HepG2 (cell line): ENCODE results near the gene PDPK1. TPM values are rescaled to one million over a fixed set of nuclear protein-coding genes. Genes with fewer than 3 reads are reported as not detected.

Source experiments
- GATAD2A ChIP-seq: IDR thresholded peaks from 2 replicates; pipeline ENCODE4 v1.6.1; 2016
- RFXANK ChIP-seq: IDR thresholded peaks from 2 replicates; pipeline ENCODE4 v1.6.1; 2016
- SMC3 ChIP-seq: IDR thresholded peaks from 2 replicates; pipeline ENCODE4 v1.6.1; 2011; ENCODE audit warnings: low read length, improper control_type of control experiment
- XBP1 ChIP-seq: sonication (generic); formaldehyde crosslinking; IDR thresholded peaks from 2 replicates; pipeline ENCODE4 v1.5.0; 2020; ENCODE audit warnings: missing genetic modification reagents
- ZNF3 ChIP-seq: IDR thresholded peaks from 2 replicates; pipeline ENCODE4 v1.7.0; 2017; ENCODE audit warnings: inconsistent platforms
- ZNF33A ChIP-seq: sonication (generic); formaldehyde crosslinking; IDR thresholded peaks from 2 replicates; pipeline ENCODE4 v1.5.1; 2020; ENCODE audit warnings: missing genetic modification reagents, mild to moderate bottlenecking, moderate library complexity, borderline replicate concordance
- ZNF883 ChIP-seq: sonication (generic); formaldehyde crosslinking; IDR thresholded peaks from 2 replicates; pipeline ENCODE4 v1.5.1; 2020; ENCODE audit warnings: mild to moderate bottlenecking, missing genetic modification reagents; ENCODE audit errors: not compliant biosample characterization
- polyA plus RNA-seq, 8 experiments: library from polyadenylated mRNA; depleted of rRNA in 3 of 8; stranded (reverse) in 7 of 8; unstranded in 1 of 8; fragments of >200 nt; fragmentation: Illumina TruSeq in 4 of 8; extraction: Trizol in 4 of 8; gene quantifications; 2 replicates each; pipeline versions ENCODE4 v1.2.1 to v1.2.3, GENCODE V29; 2011 to 2016; ENCODE audit warnings: low read depth in 4 of 8, missing spikeins in 1 of 8, mixed read lengths in 1 of 8; ENCODE audit not compliant: insufficient read depth in 1 of 8
- total RNA-seq, 5 experiments: library from RNA; depleted of rRNA; stranded (reverse); fragments of >200 nt; fragmentation: Illumina TruSeq; extraction: Trizol; gene quantifications; 2 replicates each; pipeline ENCODE4 v1.2.3, GENCODE V29; 2016; ENCODE audit warnings: low read depth in 1 of 5
- TF ChIP-seq, protein P1 (sequence below): sonication (generic); formaldehyde crosslinking; IDR thresholded peaks from 2 replicates; pipeline ENCODE4 v1.5.0; 2020; ENCODE audit warnings: mild to moderate bottlenecking, missing genetic modification reagents, borderline replicate concordance
- TF ChIP-seq, protein P2 (sequence below): sonication (generic); formaldehyde crosslinking; IDR thresholded peaks from 2 replicates; pipeline ENCODE4 v1.4.0; 2020; ENCODE audit warnings: missing genetic modification reagents
- TF ChIP-seq, protein P3 (sequence below): IDR thresholded peaks from 2 replicates; pipeline ENCODE4 v1.6.1; 2016; ENCODE audit warnings: low read depth, borderline replicate concordance
- TF ChIP-seq, protein P4 (sequence below): sonication (generic); formaldehyde crosslinking; IDR thresholded peaks from 2 replicates; pipeline ENCODE4 v1.4.0; 2020; ENCODE audit warnings: mild to moderate bottlenecking, missing genetic modification reagents

PDPK1 gene
- total and polyA plus RNA-seq, 2 of the 13 experiments (the other 11 are each of a cell fraction or from before 2014, with no cell fraction given) = 59.6 to 129 TPM

DNA sequence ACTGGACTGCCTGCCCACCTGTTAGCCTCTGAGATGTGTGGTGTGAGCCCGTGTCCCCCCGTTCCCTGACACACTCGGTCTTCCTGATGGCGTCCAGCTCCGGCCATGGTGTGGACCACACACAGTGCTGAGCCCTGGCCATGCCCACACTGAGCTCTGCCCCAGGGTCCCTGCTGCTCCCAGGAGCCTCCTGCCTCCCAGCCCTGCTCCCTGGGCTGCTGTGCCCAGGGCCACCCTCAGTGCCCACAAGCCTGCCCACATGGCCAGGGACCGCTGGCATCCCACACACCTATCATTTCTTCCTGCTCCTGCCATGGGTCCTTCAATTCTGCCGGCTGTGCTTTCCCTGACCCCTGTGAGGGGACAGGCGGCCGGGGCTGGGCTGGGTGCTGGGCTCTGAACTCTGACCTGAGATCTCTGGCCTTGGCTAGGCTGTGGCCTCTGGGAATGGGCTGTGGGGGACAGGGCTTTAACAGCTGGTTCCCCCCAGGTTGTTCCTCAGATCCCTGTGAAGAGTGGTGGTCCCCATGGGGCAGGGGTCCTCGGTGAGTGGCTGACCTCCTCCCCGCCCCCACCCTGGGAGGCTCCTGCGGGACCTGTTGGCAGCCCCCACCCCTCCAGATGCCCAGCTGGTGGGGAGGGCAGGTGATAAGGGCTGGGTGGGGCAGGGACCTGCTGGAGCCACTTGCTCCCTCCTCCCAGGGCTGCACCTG lies 10.6 kb upstream of the PDPK1 start (continued):
- TF ChIP-seq, protein P1, sequence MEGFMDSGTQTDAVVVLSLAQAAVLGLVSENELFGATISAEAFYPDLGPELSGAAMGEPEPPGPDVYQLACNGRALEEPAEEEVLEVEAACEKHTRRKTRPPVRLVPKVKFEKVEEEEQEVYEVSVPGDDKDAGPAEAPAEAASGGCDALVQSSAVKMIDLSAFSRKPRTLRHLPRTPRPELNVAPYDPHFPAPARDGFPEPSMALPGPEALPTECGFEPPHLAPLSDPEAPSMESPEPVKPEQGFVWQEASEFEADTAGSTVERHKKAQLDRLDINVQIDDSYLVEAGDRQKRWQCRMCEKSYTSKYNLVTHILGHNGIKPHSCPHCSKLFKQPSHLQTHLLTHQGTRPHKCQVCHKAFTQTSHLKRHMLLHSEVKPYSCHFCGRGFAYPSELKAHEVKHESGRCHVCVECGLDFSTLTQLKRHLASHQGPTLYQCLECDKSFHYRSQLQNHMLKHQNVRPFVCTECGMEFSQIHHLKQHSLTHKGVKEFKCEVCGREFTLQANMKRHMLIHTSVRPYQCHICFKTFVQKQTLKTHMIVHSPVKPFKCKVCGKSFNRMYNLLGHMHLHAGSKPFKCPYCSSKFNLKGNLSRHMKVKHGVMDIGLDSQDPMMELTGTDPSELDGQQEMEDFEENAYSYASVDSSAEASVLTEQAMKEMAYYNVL = no peak
- no peak for TF ChIP-seq SMC3
- TF ChIP-seq ZNF33A (CRISPR knock-in tag) = no peak
- TF ChIP-seq RFXANK (CRISPR knock-in tag) = no peak
- TF ChIP-seq, protein P2, sequence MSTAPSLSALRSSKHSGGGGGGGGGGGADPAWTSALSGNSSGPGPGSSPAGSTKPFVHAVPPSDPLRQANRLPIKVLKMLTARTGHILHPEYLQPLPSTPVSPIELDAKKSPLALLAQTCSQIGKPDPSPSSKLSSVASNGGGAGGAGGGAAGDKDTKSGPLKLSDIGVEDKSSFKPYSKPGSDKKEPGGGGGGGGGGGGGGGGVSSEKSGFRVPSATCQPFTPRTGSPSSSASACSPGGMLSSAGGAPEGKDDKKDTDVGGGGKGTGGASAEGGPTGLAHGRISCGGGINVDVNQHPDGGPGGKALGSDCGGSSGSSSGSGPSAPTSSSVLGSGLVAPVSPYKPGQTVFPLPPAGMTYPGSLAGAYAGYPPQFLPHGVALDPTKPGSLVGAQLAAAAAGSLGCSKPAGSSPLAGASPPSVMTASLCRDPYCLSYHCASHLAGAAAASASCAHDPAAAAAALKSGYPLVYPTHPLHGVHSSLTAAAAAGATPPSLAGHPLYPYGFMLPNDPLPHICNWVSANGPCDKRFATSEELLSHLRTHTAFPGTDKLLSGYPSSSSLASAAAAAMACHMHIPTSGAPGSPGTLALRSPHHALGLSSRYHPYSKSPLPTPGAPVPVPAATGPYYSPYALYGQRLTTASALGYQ (CRISPR knock-in tag) = no peak
- TF ChIP-seq GATAD2A (CRISPR knock-in tag) = no peak
- no peak for TF ChIP-seq ZNF3 (CRISPR knock-in tag)
- TF ChIP-seq, protein P3, sequence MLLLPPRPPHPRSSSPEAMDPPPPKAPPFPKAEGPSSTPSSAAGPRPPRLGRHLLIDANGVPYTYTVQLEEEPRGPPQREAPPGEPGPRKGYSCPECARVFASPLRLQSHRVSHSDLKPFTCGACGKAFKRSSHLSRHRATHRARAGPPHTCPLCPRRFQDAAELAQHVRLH (CRISPR knock-in tag) = no peak
- no peak for TF ChIP-seq XBP1 (CRISPR knock-in tag)
- TF ChIP-seq, protein P4, sequence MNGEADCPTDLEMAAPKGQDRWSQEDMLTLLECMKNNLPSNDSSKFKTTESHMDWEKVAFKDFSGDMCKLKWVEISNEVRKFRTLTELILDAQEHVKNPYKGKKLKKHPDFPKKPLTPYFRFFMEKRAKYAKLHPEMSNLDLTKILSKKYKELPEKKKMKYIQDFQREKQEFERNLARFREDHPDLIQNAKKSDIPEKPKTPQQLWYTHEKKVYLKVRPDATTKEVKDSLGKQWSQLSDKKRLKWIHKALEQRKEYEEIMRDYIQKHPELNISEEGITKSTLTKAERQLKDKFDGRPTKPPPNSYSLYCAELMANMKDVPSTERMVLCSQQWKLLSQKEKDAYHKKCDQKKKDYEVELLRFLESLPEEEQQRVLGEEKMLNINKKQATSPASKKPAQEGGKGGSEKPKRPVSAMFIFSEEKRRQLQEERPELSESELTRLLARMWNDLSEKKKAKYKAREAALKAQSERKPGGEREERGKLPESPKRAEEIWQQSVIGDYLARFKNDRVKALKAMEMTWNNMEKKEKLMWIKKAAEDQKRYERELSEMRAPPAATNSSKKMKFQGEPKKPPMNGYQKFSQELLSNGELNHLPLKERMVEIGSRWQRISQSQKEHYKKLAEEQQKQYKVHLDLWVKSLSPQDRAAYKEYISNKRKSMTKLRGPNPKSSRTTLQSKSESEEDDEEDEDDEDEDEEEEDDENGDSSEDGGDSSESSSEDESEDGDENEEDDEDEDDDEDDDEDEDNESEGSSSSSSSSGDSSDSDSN (CRISPR knock-in tag) = peak; percentile 23; the same call in 1 of the 2 replicates
- no peak for TF ChIP-seq ZNF883
